DOHH2 (cell line): ENCODE measurements around the gene UCP3.

Experiments
- H3F3A ChIP-seq: fragments of 200-600 bp; sonication (generic), shearing (Covaris generic); 2 replicates; pipeline ENCODE4 v1.6.0; 2016; ENCODE audit warnings: antibody characterized with exemption, mild to moderate bottlenecking; ENCODE audit not compliant: control insufficient read depth, insufficient read depth
- H3K27ac ChIP-seq: fragments of 200-600 bp; sonication (generic); 2 replicates; pipeline ENCODE4 v1.5.1; 2014; ENCODE audit warnings: low read depth, mild to moderate bottlenecking, low read length, moderate library complexity
- H3K27me3 ChIP-seq: fragments of 200-600 bp; sonication (generic); 2 replicates; pipeline ENCODE4 v1.6.1; 2014; ENCODE audit warnings: mild to moderate bottlenecking, low read length, mixed read lengths; ENCODE audit not compliant: control insufficient read depth
- H3K36me3 ChIP-seq: fragments of 200-600 bp; sonication (generic); 2 replicates; pipeline ENCODE4 v1.6.1; 2014; ENCODE audit warnings: mild to moderate bottlenecking, low read length, moderate library complexity, mixed read lengths; ENCODE audit not compliant: control insufficient read depth
- H3K4me1 ChIP-seq: fragments of 200-600 bp; sonication (generic); 2 replicates; pipeline ENCODE4 v1.6.1; 2014; ENCODE audit warnings: mild to moderate bottlenecking, low read length, mixed read lengths; ENCODE audit not compliant: control insufficient read depth
- H3K4me2 ChIP-seq: fragments of 200-600 bp; sonication (generic); 2 replicates; pipeline ENCODE4 v1.6.0; 2014; ENCODE audit warnings: mild to moderate bottlenecking, low read length, moderate library complexity
- H3K4me3 ChIP-seq: fragments of 200-600 bp; sonication (generic); 2 replicates; pipeline ENCODE4 v1.5.1; 2014; ENCODE audit warnings: mild to moderate bottlenecking, low read length, mixed read lengths
- H3K79me2 ChIP-seq: fragments of 200-600 bp; sonication (generic); 2 replicates; pipeline ENCODE4 v1.6.1; 2014; ENCODE audit warnings: mild to moderate bottlenecking, low read length, mixed read lengths; ENCODE audit not compliant: control insufficient read depth
- H3K9me2 ChIP-seq: fragments of 200-600 bp; sonication (generic); replicated peaks from 2 replicates; pipeline ENCODE4 v1.6.1; 2014; ENCODE audit warnings: mild to moderate bottlenecking, low read length, mixed read lengths; ENCODE audit not compliant: control insufficient read depth
- H3K9me3 ChIP-seq: fragments of 200-600 bp; sonication (generic); 2 replicates; pipeline ENCODE4 v1.6.1; 2014; ENCODE audit warnings: antibody characterized with exemption, low read length, mixed read lengths; ENCODE audit not compliant: control insufficient read depth, insufficient read depth
- H4K20me1 ChIP-seq: fragments of 200-600 bp; sonication (generic); 2 replicates; pipeline ENCODE4 v1.6.0; 2014; ENCODE audit warnings: low read depth, mild to moderate bottlenecking, antibody characterized with exemption, low read length, moderate library complexity; ENCODE audit not compliant: control insufficient read depth, insufficient read depth
- CTCF ChIP-seq: fragments of 200-600 bp; sonication (generic); IDR thresholded peaks from one replicate; pipeline ENCODE4 v1.5.1; 2014; ENCODE audit warnings: antibody characterized with exemption, mild to moderate bottlenecking, low read depth, low read length; ENCODE audit not compliant: poor library complexity, severe bottlenecking
- EZH2phosphoT487 ChIP-seq: fragments of 200-600 bp; sonication (generic); IDR thresholded peaks from 2 replicates; pipeline ENCODE4 v1.6.1; 2017; ENCODE audit warnings: borderline replicate concordance, mild to moderate bottlenecking, antibody characterized with exemption, low read length, moderate library complexity, mixed read lengths

UCP3 gene

GRCh38 chr11:73965764-73966121 is 43.1 kb downstream of the UCP3 start:
- TF ChIP-seq EZH2phosphoT487, result no peak
- TF ChIP-seq CTCF, result no peak
- Histone ChIP-seq H3K4me1 (peaks cover 22% of the 10 kb centered on the region), H3K9me2 (no peaks in the 10 kb centered on the region), H3K4me3 (no peak overlapping the region), H3K4me2 (no peak overlapping the region), H3K9me3 (no peaks in the 10 kb centered on the region), H3K27me3 (peaks cover 8% of the 10 kb centered on the region), H3K27ac (no peak overlapping the region), H3F3A (peaks cover 5% of the 10 kb centered on the region), H3K36me3 (no peaks in the 10 kb centered on the region), H4K20me1 (no peaks in the 10 kb centered on the region), H3K79me2 (no peaks in the 10 kb centered on the region)

- Histone ChIP-seq H3K9me3 (no peaks in the 10 kb centered on the region), H3K36me3 (no peaks in the 10 kb centered on the region), H3K4me2 (peak overlapping the region; percentile 57), H3K79me2 (no peaks in the 10 kb centered on the region), H3K4me1 (peaks cover 19% of the 10 kb centered on the region), H3K27ac (no peak overlapping the region), H3F3A (peaks cover 2% of the 10 kb centered on the region), H4K20me1 (no peaks in the 10 kb centered on the region), H3K27me3 (peaks cover 8% of the 10 kb centered on the region), H3K9me2 (no peaks in the 10 kb centered on the region), H3K4me3 (0 out of 2 replicates have a peak overlapping the region, but pooled peaks have one; percentile 29)
- TF ChIP-seq CTCF, result no peak
- TF ChIP-seq EZH2phosphoT487, result no peak
These were observed 43.7 kb downstream of the UCP3 start for GRCh38 chr11:73965076-73965763.

GRCh38 chr11:73963861-73964260 is 45.0 kb downstream of the UCP3 start:
- no peaks in the 10 kb centered on the region for H4K20me1 ChIP-seq
- no peaks in the 10 kb centered on the region for H3F3A ChIP-seq
- no peak overlapping the region for H3K27ac ChIP-seq
- no peaks in the 10 kb centered on the region for H3K9me2 ChIP-seq
- H3K27me3 ChIP-seq, result peaks cover 8% of the 10 kb centered on the region
- H3K36me3 ChIP-seq, result no peaks in the 10 kb centered on the region
- no peak for TF ChIP-seq CTCF
- TF ChIP-seq EZH2phosphoT487, result no peak
- no peaks in the 10 kb centered on the region for H3K79me2 ChIP-seq
- H3K9me3 ChIP-seq, result no peaks in the 10 kb centered on the region
- H3K4me2 ChIP-seq, result peak overlapping the region; percentile 57; the same call in 1 of the 2 replicates
- no peak overlapping the region for H3K4me3 ChIP-seq
- peaks cover 14% of the 10 kb centered on the region for H3K4me1 ChIP-seq
